ENCODE data around the gene MMP3.

MMP3 gene

GRCh38 chr11:102791271-102792036, 52.0 kb downstream of the MMP3 start:
- DNase-seq (ENCODE audit: low read depth in 2 of 2): no peak

- DNase-seq (ENCODE audit: low read depth in 2 of 2): no peak
These were observed 54.9 kb downstream of the MMP3 start for GRCh38 chr11:102788334-102788995.
